MM.1S (cell line): ENCODE measurements around the gene DAZ4.
"Not testable (repeated sequence)": the region's sequence is repeated elsewhere in the genome, so short reads cannot be mapped to it uniquely, and the experiment has no call there.

Source experiments
- CTCF ChIP-seq: fragments of 300-600 bp; sonication (generic); IDR thresholded peaks from 2 replicates; pipeline ENCODE4 v1.5.1; 2016; ENCODE audit warnings: antibody characterized with exemption, low read length, mixed read lengths
- EZH2 ChIP-seq: fragments of 300-600 bp; sonication (generic); optimal IDR thresholded peaks from 2 replicates; pipeline ENCODE3; 2017; ENCODE audit warnings: low read depth, mild to moderate bottlenecking, antibody characterized with exemption, low read length, mixed read lengths
- EZH2phosphoT487 ChIP-seq: fragments of 300-600 bp; sonication (generic); IDR thresholded peaks from 2 replicates; pipeline ENCODE4 v1.6.1; 2018; ENCODE audit warnings: antibody characterized with exemption, low read length

- TF ChIP-seq CTCF, EZH2, EZH2phosphoT487: not testable (repeated sequence)
These were observed 11.9 kb upstream of the DAZ4 start for GRCh38 chrY:24821836-24822235.
